Testis (tissue), 3 donors: Measurements from ENCODE around the gene KLHL7. TPM values are rescaled to one million over a fixed set of nuclear protein-coding genes. Genes with fewer than 3 reads are reported as not detected.
"Not testable (repeated sequence)": the region's sequence is repeated elsewhere in the genome, so short reads cannot be mapped to it uniquely, and the experiment has no call there.

Source experiments
- DNase-seq: peaks from one replicate; pipeline ENCODE4 v3.0.0-alpha.2; 2019
- H3K27ac ChIP-seq, 2 donors: fragments of 200-600 bp; sonication (generic); one replicate each; pipeline ENCODE4 v1.5.1; 2019
- H3K27me3 ChIP-seq: fragments of 200-600 bp; sonication (generic); one replicate; pipeline ENCODE4 v1.5.1; 2019
- H3K36me3 ChIP-seq: fragments of 200-600 bp; sonication (generic); one replicate; pipeline ENCODE4 v1.5.1; 2017; ENCODE audit warnings: low read depth; ENCODE audit errors: missing control alignments
- H3K4me1 ChIP-seq: fragments of 200-600 bp; sonication (generic); one replicate; pipeline ENCODE4 v1.5.1; 2019
- H3K4me3 ChIP-seq, 2 donors: fragments of 200-600 bp; sonication (generic); one replicate each; pipeline ENCODE4 v1.5.1; 2017 to 2019
- H3K9me3 ChIP-seq: fragments of 200-600 bp; sonication (generic); one replicate; pipeline ENCODE4 v1.5.1; 2017
- CTCF ChIP-seq, 3 experiments: fragments of 450-650 bp in 2 of 3; fragments of 200-600 bp in 1 of 3; sonication (generic) in 1 of 3; IDR thresholded peaks; one replicate each; pipeline ENCODE4 v1.5.1; 2016 to 2019; ENCODE audit warnings: antibody characterized with exemption in 3 of 3, mild to moderate bottlenecking in 2 of 3, moderate library complexity in 1 of 3
- POLR2A ChIP-seq: fragments of 450-650 bp; IDR thresholded peaks from one replicate; pipeline ENCODE4 v1.6.1; 2017; ENCODE audit warnings: antibody characterized with exemption, mild to moderate bottlenecking, moderate library complexity
- WGBS, 2 donors: methylation state at CpG; one replicate each; pipeline ENCODE4 v1.1.5; 2018; 5-methylcytosine and 5-hydroxymethylcytosine counted together
- intact Hi-C: fragments of 100-400 bp; cut with DNase I; formaldehyde crosslinking; loops from one replicate; pipeline ENCODE4 v1.15.1; 2023; ENCODE audit warnings: low total_unique reads
- polyA plus RNA-seq: library from polyadenylated mRNA; stranded (reverse); fragments of 350-450 nt; fragmentation: Illumina TruSeq; extraction: RNeasy Lipid Tissue Mini Kit (QIAGEN cat#74804); gene quantifications from one replicate; pipeline ENCODE4 v1.2.3, GENCODE V29; 2014; ENCODE audit warnings: low read depth, low replicate concordance; ENCODE audit not compliant: insufficient read depth
- total RNA-seq, 2 donors: library from RNA; depleted of rRNA; stranded (reverse); fragments of >200 nt; gene quantifications; one replicate each; pipeline ENCODE4 v1.2.3, GENCODE V29; 2016

Gene KLHL7
- total and polyA plus RNA-seq, 3 donors from 2014 or later, result 85.3 to 135 (median 113) TPM

DNA sequence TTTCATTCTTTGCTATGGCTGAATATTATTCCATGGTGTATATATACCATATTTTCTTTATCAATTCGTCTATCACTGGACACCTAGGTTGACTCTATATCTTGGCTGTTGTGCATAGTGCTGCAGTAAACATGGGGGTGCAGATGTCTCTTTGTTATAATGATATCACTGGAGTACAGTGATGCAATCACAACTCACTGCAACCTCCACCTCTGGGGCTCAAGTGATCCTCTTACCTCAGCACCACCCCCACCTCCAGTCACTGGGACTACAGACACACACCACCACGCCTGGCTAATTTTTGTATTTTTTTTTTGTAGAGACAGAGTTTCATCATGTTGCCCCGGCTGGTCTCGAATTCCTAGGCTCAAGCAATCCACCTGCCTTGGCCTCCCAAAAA is 15.6 kb downstream of the KLHL7 start:
- no peak overlapping the region for H3K27ac ChIP-seq
- no peaks in the 10 kb centered on the region for H3K36me3 ChIP-seq
- H3K27me3 ChIP-seq, result no peaks in the 10 kb centered on the region
- no peaks in the 10 kb centered on the region for H3K9me3 ChIP-seq
- TF ChIP-seq POLR2A (no peak), CTCF (IDR thresholded peaks at IDR 0.05) (no peak)
- intact Hi-C loops, result no loop called here
- WGBS, 2 donors, result 91 to 96% methylated on average over 4 of the region's 4 CpGs
- peaks cover 15% of the 10 kb centered on the region for H3K4me1 ChIP-seq
- DNase-seq, result no peak
- H3K4me3 ChIP-seq, result no peak overlapping the region

DNA sequence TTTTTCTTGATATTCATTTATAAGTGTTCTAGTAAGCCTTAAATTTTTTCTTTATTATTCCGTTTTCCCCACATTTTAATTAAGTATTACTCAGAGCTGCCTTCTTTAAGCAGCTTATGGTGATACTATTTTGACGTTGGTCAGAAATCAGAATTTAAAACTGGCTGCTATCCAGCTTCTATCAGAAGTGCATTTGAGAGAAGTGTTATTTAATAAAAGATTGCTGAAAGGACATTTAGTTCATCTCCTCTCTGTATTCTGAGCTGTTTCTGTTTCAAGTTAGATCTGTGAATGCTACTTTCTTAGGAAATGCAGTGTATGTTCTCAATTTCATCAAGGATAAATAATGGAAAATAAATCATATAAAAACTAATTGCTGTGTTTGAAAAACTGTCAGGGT is 17.4 kb downstream of the KLHL7 start:
- H3K9me3 ChIP-seq, result no peaks in the 10 kb centered on the region
- WGBS, 2 donors, result 53 to 65% methylated on average over 2 of the region's 2 CpGs
- peak overlapping the region; percentile 32 to 60 for H3K27ac ChIP-seq
- no peak overlapping the region for H3K4me3 ChIP-seq
- no peak for DNase-seq
- TF ChIP-seq POLR2A, result no peak
- TF ChIP-seq CTCF (IDR thresholded peaks at IDR 0.05), result no peak
- intact Hi-C loops, result no loop called here
- peaks cover 5% of the 10 kb centered on the region for H3K4me1 ChIP-seq
- H3K36me3 ChIP-seq, result no peaks in the 10 kb centered on the region
- no peaks in the 10 kb centered on the region for H3K27me3 ChIP-seq

GRCh38 chr7:23123465-23123864 is 17.9 kb downstream of the KLHL7 start:
- no peaks in the 10 kb centered on the region for H3K36me3 ChIP-seq
- H3K9me3 ChIP-seq, result no peaks in the 10 kb centered on the region
- no peak overlapping the region for H3K4me3 ChIP-seq
- DNase-seq, result no peak
- peaks cover 5% of the 10 kb centered on the region for H3K4me1 ChIP-seq
- 45 to 47% methylated on average over 5 of the region's 5 CpGs for WGBS, 2 donors
- no peaks in the 10 kb centered on the region for H3K27me3 ChIP-seq
- TF ChIP-seq CTCF (IDR thresholded peaks at IDR 0.05) (no peak), POLR2A (no peak)
- intact Hi-C loops, result no loop called here
- peak overlapping the region; percentile 32 to 60 for H3K27ac ChIP-seq

- H3K4me1 ChIP-seq, result no peaks in the 10 kb centered on the region
- H3K27ac ChIP-seq, result no peak overlapping the region
- TF ChIP-seq CTCF (IDR thresholded peaks at IDR 0.05) (no peak), POLR2A (no peak)
- no peak for DNase-seq
- intact Hi-C loops, result no loop called here
- H3K36me3 ChIP-seq, result no peaks in the 10 kb centered on the region
- no peaks in the 10 kb centered on the region for H3K9me3 ChIP-seq
- no peaks in the 10 kb centered on the region for H3K27me3 ChIP-seq
- no peak overlapping the region for H3K4me3 ChIP-seq
- WGBS, 2 donors, result 81 to 96% methylated on average over 4 of the region's 4 CpGs
Observed at GRCh38 chr7:23129036-23129435, 23.5 kb downstream of the KLHL7 start.

DNA sequence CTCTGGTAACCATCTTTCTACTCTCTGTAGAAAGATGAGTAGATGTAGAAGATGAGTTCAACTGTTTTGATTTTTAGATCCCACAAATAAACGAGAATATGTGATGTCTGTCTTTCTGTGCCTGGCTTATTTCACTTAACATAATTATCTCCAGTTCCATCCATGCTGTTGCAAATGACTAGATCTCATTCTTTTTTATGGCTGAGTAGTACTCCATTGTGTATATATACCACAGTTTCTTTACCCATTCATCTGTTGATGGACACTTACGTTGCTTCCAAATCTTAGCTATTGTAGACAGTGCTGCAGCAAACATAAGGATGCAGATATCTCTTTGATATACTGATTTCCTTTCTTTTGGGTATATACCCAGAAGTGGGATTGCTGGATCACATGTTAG is 26.2 kb downstream of the KLHL7 start:
- H3K4me1 ChIP-seq, H3K27me3 ChIP-seq, DNase-seq, H3K4me3 ChIP-seq, H3K9me3 ChIP-seq, H3K27ac ChIP-seq, intact Hi-C loops, H3K36me3 ChIP-seq: not testable (repeated sequence)
- WGBS, 2 donors, result 81 to 97% methylated on average over 2 of the region's 2 CpGs
